ENCODE data around the gene TEDC1. TPM values are rescaled to one million over a fixed set of nuclear protein-coding genes. Genes with fewer than 3 reads are reported as not detected.

The TEDC1 gene
- total and polyA plus RNA-seq, 7 donors = 0.95 to 5.2 (median 1.9) TPM

DNA sequence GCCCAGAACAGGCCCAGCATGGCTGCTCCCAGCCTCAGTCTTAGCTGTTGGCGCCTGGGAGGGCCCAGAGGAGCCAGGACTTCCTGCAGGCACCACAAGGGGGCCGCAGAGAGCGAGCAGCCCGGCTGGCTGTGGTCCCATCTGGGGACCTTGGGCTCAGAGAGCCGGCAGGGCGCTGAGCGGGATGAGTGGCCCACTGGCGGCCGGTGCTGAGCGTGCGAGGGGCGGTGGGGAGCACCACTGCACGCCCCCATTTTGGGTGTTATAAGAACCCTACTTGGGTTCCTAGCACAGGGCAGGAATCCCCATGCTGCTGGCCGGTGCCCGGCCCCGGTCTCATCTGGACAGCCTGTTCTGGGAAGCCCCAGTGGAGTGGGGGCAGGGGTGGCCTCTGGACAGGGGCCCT lies 42.3 kb upstream of the TEDC1 start:
- DNase-seq (peak; percentile 76 to 88), ATAC-seq (peak; percentile 83 to 94 (median 88))
- H3K4me3 ChIP-seq = peak overlapping the region; percentile 2
- peaks cover 6% of the 10 kb centered on the region for H3K4me1 ChIP-seq
- no peaks in the 10 kb centered on the region for H3K27me3 ChIP-seq (ENCODE audit: insufficient read depth in 3 of 3, low read length in 2 of 3)
- peaks cover 0 to 37% of the 10 kb centered on the region in 2 donors for H3K36me3 ChIP-seq (ENCODE audit: insufficient read depth in 1 of 2, low read depth in 1 of 2)
- WGBS, 3 donors = 15 to 25% (median 19%) methylated on average over 13 to 16 of the region's 16 CpGs
- H3K27ac ChIP-seq = no peak overlapping the region
- intact Hi-C loops (cut with DNase I) = loop anchor here (2.0 to 10.0 kb wide), 4 partner anchors 39 to 78 kb away; partner anchors contain the start of genes CRIP1 (in 1 of the 2) and TMEM121 (in 1 of the 2)
- TF ChIP-seq, protein P1, sequence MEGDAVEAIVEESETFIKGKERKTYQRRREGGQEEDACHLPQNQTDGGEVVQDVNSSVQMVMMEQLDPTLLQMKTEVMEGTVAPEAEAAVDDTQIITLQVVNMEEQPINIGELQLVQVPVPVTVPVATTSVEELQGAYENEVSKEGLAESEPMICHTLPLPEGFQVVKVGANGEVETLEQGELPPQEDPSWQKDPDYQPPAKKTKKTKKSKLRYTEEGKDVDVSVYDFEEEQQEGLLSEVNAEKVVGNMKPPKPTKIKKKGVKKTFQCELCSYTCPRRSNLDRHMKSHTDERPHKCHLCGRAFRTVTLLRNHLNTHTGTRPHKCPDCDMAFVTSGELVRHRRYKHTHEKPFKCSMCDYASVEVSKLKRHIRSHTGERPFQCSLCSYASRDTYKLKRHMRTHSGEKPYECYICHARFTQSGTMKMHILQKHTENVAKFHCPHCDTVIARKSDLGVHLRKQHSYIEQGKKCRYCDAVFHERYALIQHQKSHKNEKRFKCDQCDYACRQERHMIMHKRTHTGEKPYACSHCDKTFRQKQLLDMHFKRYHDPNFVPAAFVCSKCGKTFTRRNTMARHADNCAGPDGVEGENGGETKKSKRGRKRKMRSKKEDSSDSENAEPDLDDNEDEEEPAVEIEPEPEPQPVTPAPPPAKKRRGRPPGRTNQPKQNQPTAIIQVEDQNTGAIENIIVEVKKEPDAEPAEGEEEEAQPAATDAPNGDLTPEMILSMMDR (IDR thresholded peaks at IDR 0.05) = peak; percentile 94
- H3K9me3 ChIP-seq = no peaks in the 10 kb centered on the region

DNA sequence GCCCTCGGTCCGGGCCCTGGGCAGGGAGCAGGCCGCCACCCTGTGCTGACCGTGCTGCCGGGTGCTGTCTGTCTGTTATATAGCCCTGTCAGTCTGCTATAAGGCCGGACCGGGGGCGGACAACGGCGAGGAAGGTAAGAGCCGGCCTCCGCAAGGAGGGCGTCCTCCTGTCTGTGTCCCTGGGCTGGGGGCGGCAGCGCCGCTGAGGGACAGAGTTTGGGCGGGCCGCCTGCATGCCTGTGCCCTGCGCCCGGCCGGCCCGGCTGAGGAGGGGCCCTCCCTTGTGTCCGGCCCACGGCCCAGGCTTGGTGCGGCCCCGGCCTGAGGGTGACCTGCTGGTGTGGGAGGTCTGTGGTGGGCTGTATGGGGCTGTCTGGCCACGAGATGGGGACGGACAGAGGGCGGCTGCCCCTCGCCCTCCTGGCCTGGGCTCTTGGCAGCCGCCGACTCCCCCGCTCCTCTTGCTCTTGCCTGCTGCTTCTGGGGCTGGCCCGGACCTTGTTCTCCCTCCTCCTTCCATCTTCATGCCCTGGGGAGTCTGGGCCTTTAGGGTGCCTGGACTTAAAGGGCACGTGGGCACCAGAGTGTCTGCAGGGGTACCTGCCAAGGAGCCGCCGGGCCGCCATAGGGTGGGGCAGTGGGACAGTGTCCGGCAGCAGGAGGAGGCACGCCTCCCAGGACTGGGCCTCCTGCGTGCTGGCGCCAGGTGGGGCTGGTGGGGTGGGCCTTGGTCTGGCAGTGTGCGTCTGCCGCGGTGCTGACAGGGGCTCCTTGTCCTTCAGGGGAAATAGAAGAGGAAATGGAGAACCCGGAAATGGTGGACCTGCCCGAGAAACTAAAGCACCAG lies 41.5 kb upstream of the TEDC1 start:
- intact Hi-C loops (cut with DNase I) = loop anchor here (2.0 to 10.0 kb wide), 4 partner anchors 38 to 79 kb away; partner anchors contain the start of genes CRIP1 (in 1 of the 2) and TMEM121 (in 1 of the 2)
- Histone ChIP-seq H3K27ac (no peak overlapping the region), H3K9me3 (no peaks in the 10 kb centered on the region), H3K36me3 (ENCODE audit: insufficient read depth in 1 of 2, low read depth in 1 of 2) (peaks cover 3 to 45% of the 10 kb centered on the region in 2 donors), H3K4me1 (peaks cover 6% of the 10 kb centered on the region), H3K27me3 (ENCODE audit: insufficient read depth in 3 of 3, low read length in 2 of 3) (no peaks in the 10 kb centered on the region), H3K4me3 (no peak overlapping the region)
- WGBS, 3 donors = 86 to 89% (median 86%) methylated on average over 31 to 47 of the region's 47 CpGs
- DNase-seq (peak in 1 of 2 donors; percentile 61), ATAC-seq (peak in 2 of 4 donors; percentile 4 to 7)
- TF ChIP-seq, protein P1 (IDR thresholded peaks at IDR 0.05) = no peak

DNA sequence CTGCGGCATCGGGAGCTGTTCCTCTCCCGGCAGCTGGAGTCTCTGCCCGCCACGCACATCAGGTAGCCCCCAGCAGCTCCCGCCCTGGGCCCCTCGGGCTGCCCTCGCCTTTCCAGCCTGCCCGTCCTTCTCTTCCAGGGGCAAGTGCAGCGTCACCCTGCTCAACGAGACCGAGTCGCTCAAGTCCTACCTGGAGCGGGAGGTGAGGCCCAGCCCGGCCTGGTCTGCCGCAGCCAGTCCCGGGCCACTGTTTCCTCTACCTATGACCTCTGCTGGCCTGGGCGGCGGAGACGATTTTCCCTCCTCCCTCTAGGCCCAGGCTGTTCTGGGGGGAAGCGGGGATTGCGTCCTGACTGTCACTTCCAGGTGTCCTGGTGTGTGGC lies 40.9 kb upstream of the TEDC1 start:
- TF ChIP-seq, protein P1 (IDR thresholded peaks at IDR 0.05) = no peak
- Histone ChIP-seq H3K4me3 (no peak overlapping the region), H3K27ac (no peak overlapping the region), H3K27me3 (ENCODE audit: insufficient read depth in 3 of 3, low read length in 2 of 3) (no peaks in the 10 kb centered on the region), H3K4me1 (peaks cover 6% of the 10 kb centered on the region), H3K36me3 (ENCODE audit: insufficient read depth in 1 of 2, low read depth in 1 of 2) (peaks cover 3 to 51% of the 10 kb centered on the region in 2 donors), H3K9me3 (no peaks in the 10 kb centered on the region)
- ATAC-seq = no peak
- 86 to 95% (median 92%) methylated on average over 17 to 22 of the region's 22 CpGs for WGBS, 3 donors
- intact Hi-C loops (cut with DNase I) = no loop called here
- DNase-seq = no peak

DNA sequence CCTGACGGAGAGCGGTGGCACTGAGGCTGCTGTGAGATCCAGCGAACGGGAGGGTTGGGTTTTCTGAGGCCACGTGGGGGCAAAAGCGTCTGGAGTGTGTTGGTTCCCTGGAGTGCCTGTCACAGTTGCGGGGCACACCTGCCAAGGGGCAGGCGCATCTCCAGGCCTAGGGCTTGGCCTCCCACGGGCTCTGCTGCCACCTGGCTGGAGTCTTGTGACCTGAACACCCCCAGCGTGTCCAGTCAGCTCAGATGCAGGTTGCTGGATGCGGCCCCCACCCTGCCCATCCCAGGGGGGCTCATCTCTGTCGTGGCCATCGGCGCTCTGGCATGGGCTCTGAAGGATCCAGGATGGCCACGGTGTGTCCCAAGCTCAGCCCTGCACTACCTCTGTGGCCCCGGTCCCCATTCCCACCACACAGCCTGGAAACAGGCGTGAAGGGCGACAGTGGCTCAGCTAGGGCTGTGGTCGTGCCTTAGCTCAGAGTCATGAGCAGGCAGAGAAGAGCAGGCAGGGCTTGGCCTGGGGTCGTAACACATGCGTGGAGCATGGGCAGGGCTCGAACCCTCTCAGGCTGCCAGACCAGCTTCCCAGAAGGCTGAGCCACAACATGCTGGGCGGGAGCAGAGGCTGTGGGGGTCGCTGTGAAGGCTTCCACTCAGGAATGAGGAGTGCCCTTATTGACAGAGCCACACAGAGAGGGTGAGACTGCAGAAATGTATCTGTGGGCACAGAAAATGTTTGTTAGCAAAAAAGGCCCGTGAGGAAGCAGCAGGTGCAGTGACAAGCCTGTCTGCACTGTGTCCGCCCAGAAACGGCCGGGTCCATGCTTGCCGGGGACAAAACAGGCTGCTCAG lies 40.0 kb upstream of the TEDC1 start:
- Histone ChIP-seq H3K36me3 (ENCODE audit: insufficient read depth in 1 of 2, low read depth in 1 of 2) (peaks cover 5 to 60% of the 10 kb centered on the region in 2 donors), H3K4me3 (no peak overlapping the region), H3K27ac (no peak overlapping the region), H3K27me3 (ENCODE audit: insufficient read depth in 3 of 3, low read length in 2 of 3) (no peaks in the 10 kb centered on the region), H3K4me1 (peaks cover 6% of the 10 kb centered on the region), H3K9me3 (no peaks in the 10 kb centered on the region)
- WGBS, 3 donors = 83 to 89% (median 87%) methylated on average over 27 to 29 of the region's 29 CpGs
- ATAC-seq (no peak), DNase-seq (no peak)
- TF ChIP-seq, protein P1 (IDR thresholded peaks at IDR 0.05) = no peak
- intact Hi-C loops (cut with DNase I) = no loop called here
